HG03575 (cell line): ENCODE results near the gene JAK1.

ENCODE experiments used
- ATAC-seq: cut with Tn5 transposase; IDR thresholded peaks from one replicate; pipeline ENCODE4 v1.9.1; 2021; ENCODE audit not compliant: unreplicated experiment, insufficient number of reproducible peaks, low FRiP score; ENCODE audit errors: extremely low read depth

Gene JAK1

DNA sequence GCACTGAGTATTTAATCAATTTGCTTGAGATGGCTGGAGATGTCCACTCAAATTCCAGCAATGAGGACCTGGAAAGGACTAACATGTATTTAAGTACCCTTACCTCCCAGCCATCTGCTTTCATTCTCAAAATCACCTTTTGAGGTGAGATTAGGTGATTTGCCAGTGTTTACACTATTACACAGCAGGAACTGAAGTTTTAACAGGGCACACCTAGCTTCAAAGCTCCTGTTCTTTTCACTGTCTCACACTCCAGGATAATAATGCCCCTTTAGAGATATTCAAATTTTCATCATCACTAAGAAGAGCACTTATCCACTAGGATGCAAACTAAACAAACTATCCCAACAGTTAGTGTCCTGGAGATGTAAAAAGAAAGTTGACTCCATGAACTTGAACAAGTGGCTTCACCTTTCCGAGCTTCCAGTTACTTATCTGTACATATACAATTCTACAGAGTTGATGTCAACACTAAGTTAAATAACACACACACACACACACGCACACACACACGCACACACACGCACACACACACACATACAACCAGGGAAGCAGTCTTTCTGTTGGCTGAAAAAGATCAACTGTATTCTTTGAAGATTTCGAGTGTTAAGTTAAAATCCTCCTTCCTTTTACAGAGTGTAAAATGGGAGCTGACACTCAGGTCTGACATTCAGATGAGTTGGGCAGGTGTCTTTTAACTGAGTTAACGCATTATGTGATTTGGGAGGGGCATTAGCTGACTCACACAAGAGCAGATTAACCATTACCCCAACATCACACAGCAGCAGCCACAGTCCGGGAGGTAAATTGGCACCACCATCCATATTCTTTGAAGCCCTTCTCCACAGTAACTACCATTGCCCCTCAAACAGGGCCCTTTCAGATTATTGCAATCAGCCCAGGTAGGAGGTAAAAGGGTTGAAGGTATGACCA, 15.5 kb upstream of the JAK1 start:
- ATAC-seq, result no peak

GRCh38 chr1:64980745-64981600, 14.6 kb upstream of the JAK1 start:
- no peak for ATAC-seq

DNA sequence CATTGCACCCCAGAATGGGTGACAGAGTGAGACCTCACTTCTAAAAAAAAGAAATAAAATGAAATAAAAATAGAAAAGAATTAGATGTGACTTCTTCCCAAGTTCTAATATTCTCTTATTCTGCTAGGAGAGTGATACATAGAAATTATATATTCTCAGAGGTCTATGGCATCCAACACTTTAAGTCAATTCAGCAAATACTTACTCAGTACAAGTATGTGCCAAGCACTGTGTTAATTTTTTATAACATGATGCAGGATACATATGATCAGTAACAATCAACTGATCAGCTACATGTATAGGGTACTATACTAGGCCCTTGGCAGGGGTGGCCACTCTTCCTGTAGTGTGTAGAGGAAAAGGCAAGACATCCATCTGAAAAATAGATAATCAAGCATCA, 13.0 kb upstream of the JAK1 start:
- ATAC-seq, result no peak

- no peak for ATAC-seq
Observed at GRCh38 chr1:64976361-64976760, 10.0 kb upstream of the JAK1 start.

- ATAC-seq, result no peak
Observed at GRCh38 chr1:64975740-64976139, 9.4 kb upstream of the JAK1 start.

DNA sequence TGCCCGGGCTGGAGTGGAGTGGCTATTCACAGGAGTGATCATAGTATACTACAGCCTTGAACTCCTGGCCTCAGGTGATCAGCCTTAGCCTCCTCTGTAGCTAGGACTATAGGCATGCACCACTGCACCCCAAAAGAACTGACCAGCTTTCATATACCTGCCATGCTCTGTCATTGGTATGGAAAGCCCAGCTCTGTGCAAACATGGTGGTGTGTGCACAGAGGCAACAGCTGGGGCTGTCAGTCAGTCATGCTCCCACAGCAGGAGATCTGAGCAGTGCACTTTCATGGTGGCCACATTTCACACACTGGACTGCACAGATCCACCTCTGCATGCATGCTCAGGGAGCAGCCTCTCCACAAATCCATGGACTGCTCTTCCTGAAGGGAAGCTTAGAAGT, 8.8 kb upstream of the JAK1 start:
- ATAC-seq, result no peak

- no peak for ATAC-seq
Observed at GRCh38 chr1:64974288-64974825, 8.0 kb upstream of the JAK1 start.

DNA sequence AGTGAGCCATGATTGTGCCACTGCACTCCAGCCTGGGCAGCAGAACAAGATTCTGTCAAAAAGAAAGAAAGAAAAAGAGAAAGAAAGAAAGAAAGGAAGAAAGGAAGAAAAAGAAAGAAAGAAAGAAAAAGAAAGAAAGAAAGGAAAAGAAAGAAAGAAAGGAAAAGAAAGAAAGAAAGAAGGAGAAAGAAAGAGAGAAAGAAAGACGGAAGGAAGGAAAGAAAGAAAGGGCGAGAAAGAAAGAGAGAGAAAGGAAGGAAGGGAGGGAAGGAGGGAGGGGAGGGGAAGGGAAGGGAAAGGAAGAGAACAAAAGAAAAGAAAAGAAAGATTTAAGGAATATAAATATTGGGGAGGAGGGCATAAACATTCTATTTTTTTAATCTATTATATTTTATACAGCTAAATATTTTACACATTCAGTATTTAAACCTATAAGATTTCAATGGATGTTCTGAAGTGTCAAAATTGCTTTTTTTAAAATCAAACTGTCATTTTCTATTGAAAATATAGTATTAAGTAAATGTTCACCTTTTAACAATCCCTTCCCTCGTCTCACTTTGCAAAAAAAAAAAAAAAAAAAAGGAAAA, 6.8 kb upstream of the JAK1 start:
- ATAC-seq, result no peak

DNA sequence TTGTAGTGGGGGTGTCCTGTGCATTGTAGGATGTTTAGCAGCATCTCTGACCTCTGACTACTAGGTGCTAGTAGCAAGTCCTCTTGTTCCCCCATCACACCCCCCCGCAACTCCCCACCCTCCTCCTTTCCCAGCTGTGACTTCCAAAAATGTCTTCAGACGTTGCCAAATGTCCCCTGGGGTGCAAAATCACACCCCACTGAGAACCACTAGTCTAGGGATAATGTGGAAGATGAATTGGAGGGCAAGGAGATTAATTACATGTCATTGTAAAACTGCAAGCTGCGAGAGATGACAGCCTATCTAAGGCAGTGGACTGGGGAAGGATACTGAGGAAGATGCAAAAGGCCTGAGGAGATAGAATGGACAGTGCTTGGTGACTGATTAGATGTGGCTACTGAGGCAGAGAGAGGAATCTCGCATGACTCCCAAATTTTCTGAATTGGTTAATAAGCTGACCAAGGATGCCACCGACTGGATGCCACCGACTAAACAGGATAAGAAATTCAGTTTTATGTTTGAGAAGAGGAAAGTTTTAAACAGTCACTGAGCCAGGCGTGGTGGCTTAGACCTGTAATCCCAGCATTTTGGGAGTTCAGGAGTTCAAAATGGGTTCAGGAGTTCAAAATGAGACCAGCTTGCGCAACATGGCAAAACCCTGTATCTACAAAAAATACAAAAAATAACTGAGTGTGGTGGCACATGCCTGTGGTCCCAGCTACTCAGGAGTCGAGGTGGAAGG, 3.1 kb upstream of the JAK1 start:
- no peak for ATAC-seq

DNA sequence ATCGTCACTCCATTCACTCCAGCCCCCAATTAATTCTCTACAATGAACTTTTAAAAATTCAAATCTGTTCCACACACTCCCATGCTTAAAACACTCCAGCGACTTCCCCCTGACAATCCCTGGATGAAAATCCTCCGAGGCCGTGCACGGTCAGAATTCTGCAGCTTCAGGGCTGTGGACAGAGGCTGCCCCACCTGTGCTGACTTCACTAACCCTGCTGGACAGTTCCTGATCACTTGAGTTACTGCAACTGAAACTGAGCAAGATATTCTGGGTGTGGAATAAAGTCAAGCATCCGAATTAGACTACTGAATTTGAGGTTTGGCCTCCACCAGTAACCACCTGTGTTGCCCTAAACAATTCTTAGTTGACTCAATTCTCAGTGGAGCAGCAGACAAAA, 1.0 kb upstream of the JAK1 start:
- ATAC-seq, result no peak

- no peak for ATAC-seq
Observed at GRCh38 chr1:64965366-64966157, 787 bp downstream of the JAK1 start.

GRCh38 chr1:64963466-64963865, 2.9 kb downstream of the JAK1 start:
- ATAC-seq, result no peak

- no peak for ATAC-seq
Observed at GRCh38 chr1:64962441-64962840, 3.9 kb downstream of the JAK1 start.

GRCh38 chr1:64961923-64962322, 4.4 kb downstream of the JAK1 start:
- ATAC-seq, result no peak

GRCh38 chr1:64960731-64961130, 5.6 kb downstream of the JAK1 start:
- peak; percentile 51 for ATAC-seq

- ATAC-seq, result no peak
Observed at GRCh38 chr1:64959986-64960385, 6.4 kb downstream of the JAK1 start.

- ATAC-seq, result peak; percentile 82
Observed at GRCh38 chr1:64956733-64957441, 9.5 kb downstream of the JAK1 start.
